ENCODE measurements around the gene CTU2.

Gene CTU2

DNA sequence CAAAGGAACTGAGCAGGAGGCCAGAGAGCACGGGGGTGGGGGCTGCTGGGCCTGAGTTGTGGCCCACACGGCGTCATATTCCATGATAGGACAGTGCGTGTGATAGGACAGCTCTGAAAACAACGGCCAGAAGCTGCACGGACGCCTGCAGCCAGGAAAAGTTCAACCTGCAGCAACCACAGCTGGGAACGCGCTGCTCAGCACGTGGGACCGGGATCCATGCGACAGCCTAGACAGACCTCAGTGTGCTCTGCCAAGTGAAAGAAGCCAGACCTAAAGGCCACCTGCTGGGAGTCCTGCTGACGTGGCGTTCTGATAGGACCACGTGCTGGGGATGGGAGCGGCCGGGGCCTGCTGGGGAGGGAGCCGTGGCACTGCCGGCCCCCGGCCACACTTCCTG lies 21.6 kb downstream of the CTU2 start:
- Histone ChIP-seq H3K36me3 (ENCODE audit: insufficient read depth, low read depth, low read length) (no peaks in the 10 kb centered on the region), H3K4me1 (ENCODE audit: insufficient read depth, low read length) (no peaks in the 10 kb centered on the region), H3K9ac (ENCODE audit: low read depth, low read length) (no peak overlapping the region), H3K27ac (ENCODE audit: low read length) (no peak overlapping the region), H3K4me3 (ENCODE audit: low read length) (no peak overlapping the region), H3K27me3 (ENCODE audit: insufficient read depth, low read length) (no peaks in the 10 kb centered on the region), H3K9me3 (ENCODE audit: insufficient read depth, low read depth, low read length) (no peaks in the 10 kb centered on the region)

- H3K27ac ChIP-seq (ENCODE audit: low read length): no peak overlapping the region
- H3K9me3 ChIP-seq (ENCODE audit: insufficient read depth, low read depth, low read length): no peaks in the 10 kb centered on the region
- no peak overlapping the region for H3K4me3 ChIP-seq (ENCODE audit: low read length)
- H3K27me3 ChIP-seq (ENCODE audit: insufficient read depth, low read length): no peaks in the 10 kb centered on the region
- H3K36me3 ChIP-seq (ENCODE audit: insufficient read depth, low read depth, low read length): no peaks in the 10 kb centered on the region
- H3K4me1 ChIP-seq (ENCODE audit: insufficient read depth, low read length): no peaks in the 10 kb centered on the region
- no peak overlapping the region for H3K9ac ChIP-seq (ENCODE audit: low read depth, low read length)
Observed at GRCh38 chr16:88730632-88731607, 24.6 kb downstream of the CTU2 start.

DNA sequence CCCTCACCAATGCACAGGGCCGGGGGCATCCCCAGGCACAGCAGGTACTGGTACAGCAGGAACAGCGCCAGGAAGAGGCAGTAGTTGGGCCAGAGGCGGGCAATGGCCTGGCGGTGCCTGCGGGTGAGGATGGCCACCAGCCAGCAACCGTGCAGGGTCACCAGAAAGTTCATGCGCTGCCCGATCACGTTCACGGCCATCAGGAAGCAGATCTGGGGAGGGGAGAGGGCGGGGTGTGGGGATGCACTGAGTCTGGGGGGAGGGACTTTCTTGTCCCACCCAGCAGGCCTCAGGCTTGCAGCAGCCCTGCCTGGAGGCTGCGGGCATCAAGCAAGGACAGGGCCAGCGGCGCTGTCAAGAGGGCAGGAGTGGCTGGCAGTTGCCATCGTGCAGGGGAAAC lies 25.4 kb downstream of the CTU2 start:
- H3K36me3 ChIP-seq (ENCODE audit: insufficient read depth, low read depth, low read length): no peaks in the 10 kb centered on the region
- H3K9ac ChIP-seq (ENCODE audit: low read depth, low read length): no peak overlapping the region

GRCh38 chr16:88732172-88732960 lies 26.1 kb downstream of the CTU2 start:
- no peaks in the 10 kb centered on the region for H3K27me3 ChIP-seq (ENCODE audit: insufficient read depth, low read length)
- no peaks in the 10 kb centered on the region for H3K9me3 ChIP-seq (ENCODE audit: insufficient read depth, low read depth, low read length)
- H3K4me1 ChIP-seq (ENCODE audit: insufficient read depth, low read length): no peaks in the 10 kb centered on the region
- H3K27ac ChIP-seq (ENCODE audit: low read length): no peak overlapping the region
- no peaks in the 10 kb centered on the region for H3K36me3 ChIP-seq (ENCODE audit: insufficient read depth, low read depth, low read length)
- no peak overlapping the region for H3K9ac ChIP-seq (ENCODE audit: low read depth, low read length)
- H3K4me3 ChIP-seq (ENCODE audit: low read length): no peak overlapping the region

More for the DNA sequence above, 25.4 kb downstream of the CTU2 start:
- Histone ChIP-seq H3K4me1 (ENCODE audit: insufficient read depth, low read length) (no peaks in the 10 kb centered on the region), H3K27ac (ENCODE audit: low read length) (no peak overlapping the region), H3K27me3 (ENCODE audit: insufficient read depth, low read length) (no peaks in the 10 kb centered on the region), H3K4me3 (ENCODE audit: low read length) (no peak overlapping the region), H3K9me3 (ENCODE audit: insufficient read depth, low read depth, low read length) (no peaks in the 10 kb centered on the region)

GRCh38 chr16:88732961-88733294 lies 26.6 kb downstream of the CTU2 start:
- H3K9ac ChIP-seq (ENCODE audit: low read depth, low read length): no peak overlapping the region
- H3K27me3 ChIP-seq (ENCODE audit: insufficient read depth, low read length): no peaks in the 10 kb centered on the region
- no peaks in the 10 kb centered on the region for H3K9me3 ChIP-seq (ENCODE audit: insufficient read depth, low read depth, low read length)
- H3K4me3 ChIP-seq (ENCODE audit: low read length): no peak overlapping the region
- no peaks in the 10 kb centered on the region for H3K4me1 ChIP-seq (ENCODE audit: insufficient read depth, low read length)
- H3K36me3 ChIP-seq (ENCODE audit: insufficient read depth, low read depth, low read length): no peaks in the 10 kb centered on the region
- no peak overlapping the region for H3K27ac ChIP-seq (ENCODE audit: low read length)

- no peaks in the 10 kb centered on the region for H3K36me3 ChIP-seq (ENCODE audit: insufficient read depth, low read depth, low read length)
Observed at GRCh38 chr16:88733630-88734360, 27.5 kb downstream of the CTU2 start.

GRCh38 chr16:88734361-88734728 lies 28.0 kb downstream of the CTU2 start:
- no peak overlapping the region for H3K9ac ChIP-seq (ENCODE audit: low read depth, low read length)
- no peaks in the 10 kb centered on the region for H3K27me3 ChIP-seq (ENCODE audit: insufficient read depth, low read length)
- H3K27ac ChIP-seq (ENCODE audit: low read length): no peak overlapping the region
- no peak overlapping the region for H3K4me3 ChIP-seq (ENCODE audit: low read length)
- no peaks in the 10 kb centered on the region for H3K4me1 ChIP-seq (ENCODE audit: insufficient read depth, low read length)
- H3K36me3 ChIP-seq (ENCODE audit: insufficient read depth, low read depth, low read length): no peaks in the 10 kb centered on the region
- H3K9me3 ChIP-seq (ENCODE audit: insufficient read depth, low read depth, low read length): no peaks in the 10 kb centered on the region

More at GRCh38 chr16:88733630-88734360, 27.5 kb downstream of the CTU2 start:
- H3K27me3 ChIP-seq (ENCODE audit: insufficient read depth, low read length): no peaks in the 10 kb centered on the region
- H3K9me3 ChIP-seq (ENCODE audit: insufficient read depth, low read depth, low read length): no peaks in the 10 kb centered on the region
- no peaks in the 10 kb centered on the region for H3K4me1 ChIP-seq (ENCODE audit: insufficient read depth, low read length)
- H3K27ac ChIP-seq (ENCODE audit: low read length): no peak overlapping the region
- no peak overlapping the region for H3K4me3 ChIP-seq (ENCODE audit: low read length)
- H3K9ac ChIP-seq (ENCODE audit: low read depth, low read length): no peak overlapping the region

DNA sequence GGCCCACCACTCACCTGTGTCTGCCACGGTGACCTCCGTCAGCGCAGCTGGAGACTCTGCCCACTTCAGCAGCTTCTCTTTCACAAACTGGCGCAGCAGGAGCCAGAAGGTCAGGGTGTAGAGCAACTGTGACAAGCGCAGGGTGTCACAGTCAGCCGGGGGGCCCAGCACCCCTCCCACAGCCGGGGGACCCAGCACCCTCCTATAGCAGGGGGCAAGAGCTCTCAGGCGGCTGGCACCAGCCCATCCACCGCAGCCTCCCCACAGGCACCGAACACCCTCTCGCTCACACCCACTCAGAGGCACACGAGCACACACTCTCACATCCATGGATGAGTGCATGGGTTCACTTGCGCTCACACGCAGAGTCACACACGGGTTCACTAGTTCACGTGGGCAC lies 28.8 kb downstream of the CTU2 start:
- Histone ChIP-seq H3K4me3 (ENCODE audit: low read length) (no peak overlapping the region), H3K36me3 (ENCODE audit: insufficient read depth, low read depth, low read length) (no peaks in the 10 kb centered on the region), H3K27me3 (ENCODE audit: insufficient read depth, low read length) (no peaks in the 10 kb centered on the region), H3K9me3 (ENCODE audit: insufficient read depth, low read depth, low read length) (no peaks in the 10 kb centered on the region), H3K27ac (ENCODE audit: low read length) (no peak overlapping the region), H3K4me1 (ENCODE audit: insufficient read depth, low read length) (no peaks in the 10 kb centered on the region), H3K9ac (ENCODE audit: low read depth, low read length) (no peak overlapping the region)

DNA sequence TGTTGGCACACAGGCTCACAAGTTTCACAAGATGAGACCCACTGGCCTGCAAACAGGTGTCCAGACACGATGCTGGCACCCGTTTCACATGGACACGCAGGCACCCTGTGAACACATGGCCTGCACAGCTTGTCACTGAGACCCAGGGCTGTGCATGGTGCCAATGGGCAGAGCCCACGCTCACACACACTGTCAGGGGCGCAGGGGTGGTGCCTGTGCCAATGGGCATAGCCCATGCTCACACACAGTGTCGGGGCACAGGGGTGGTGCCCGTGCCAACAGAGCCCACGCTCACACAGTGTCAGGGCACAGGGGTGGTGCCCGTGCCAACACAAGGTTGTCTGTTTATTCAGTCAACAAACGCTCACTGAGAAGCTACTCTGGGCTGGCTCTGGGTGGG lies 29.3 kb downstream of the CTU2 start:
- Histone ChIP-seq H3K36me3 (ENCODE audit: insufficient read depth, low read depth, low read length) (no peaks in the 10 kb centered on the region), H3K9me3 (ENCODE audit: insufficient read depth, low read depth, low read length) (no peaks in the 10 kb centered on the region), H3K27me3 (ENCODE audit: insufficient read depth, low read length) (no peaks in the 10 kb centered on the region), H3K4me3 (ENCODE audit: low read length) (no peak overlapping the region), H3K4me1 (ENCODE audit: insufficient read depth, low read length) (no peaks in the 10 kb centered on the region), H3K27ac (ENCODE audit: low read length) (no peak overlapping the region), H3K9ac (ENCODE audit: low read depth, low read length) (no peak overlapping the region)

DNA sequence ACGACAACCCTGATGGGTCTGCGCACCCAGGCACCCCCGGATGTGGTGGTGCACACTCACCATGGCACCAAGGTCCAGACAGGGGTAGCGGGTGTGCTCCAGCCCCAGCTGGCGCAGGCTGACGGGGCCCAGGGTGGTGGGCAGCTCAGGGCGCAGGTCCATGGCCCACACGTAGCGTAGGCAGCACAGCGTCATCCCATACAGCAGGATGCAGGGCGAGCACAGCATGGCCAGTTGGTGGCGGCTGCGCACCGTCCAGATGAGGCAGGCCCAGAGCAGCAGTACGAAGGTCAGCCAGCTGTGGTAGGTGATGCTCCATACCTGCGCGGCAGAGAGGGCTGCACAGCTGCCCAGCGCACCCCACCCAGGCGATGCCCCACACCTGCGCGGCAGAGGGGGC lies 29.8 kb downstream of the CTU2 start:
- Histone ChIP-seq H3K4me3 (ENCODE audit: low read length) (no peak overlapping the region), H3K36me3 (ENCODE audit: insufficient read depth, low read depth, low read length) (no peaks in the 10 kb centered on the region), H3K27ac (ENCODE audit: low read length) (no peak overlapping the region), H3K27me3 (ENCODE audit: insufficient read depth, low read length) (no peaks in the 10 kb centered on the region), H3K9me3 (ENCODE audit: insufficient read depth, low read depth, low read length) (no peaks in the 10 kb centered on the region), H3K4me1 (ENCODE audit: insufficient read depth, low read length) (no peaks in the 10 kb centered on the region), H3K9ac (ENCODE audit: low read depth, low read length) (no peak overlapping the region)

DNA sequence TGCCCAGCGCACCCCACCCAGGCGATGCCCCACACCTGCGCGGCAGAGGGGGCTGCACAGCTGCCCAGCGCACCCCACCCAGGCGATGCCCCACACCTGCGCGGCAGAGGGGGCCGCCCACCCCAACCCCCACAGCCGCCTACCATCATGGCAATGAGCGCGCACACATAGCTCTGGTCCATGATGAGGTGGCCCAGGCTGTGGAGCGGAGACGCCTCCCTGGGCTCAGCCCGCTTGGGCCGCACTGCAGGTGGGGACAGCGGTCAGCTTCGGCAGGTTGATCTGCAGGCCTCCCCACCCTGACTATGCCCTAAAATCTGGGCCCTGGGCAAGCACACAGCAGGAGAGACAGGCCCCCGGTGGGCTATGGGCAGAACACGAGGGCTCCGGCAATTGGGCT lies 30.2 kb downstream of the CTU2 start:
- no peaks in the 10 kb centered on the region for H3K9me3 ChIP-seq (ENCODE audit: insufficient read depth, low read depth, low read length)
- no peaks in the 10 kb centered on the region for H3K27me3 ChIP-seq (ENCODE audit: insufficient read depth, low read length)
- H3K4me3 ChIP-seq (ENCODE audit: low read length): no peak overlapping the region
- H3K4me1 ChIP-seq (ENCODE audit: insufficient read depth, low read length): no peaks in the 10 kb centered on the region
- no peaks in the 10 kb centered on the region for H3K36me3 ChIP-seq (ENCODE audit: insufficient read depth, low read depth, low read length)
- no peak overlapping the region for H3K27ac ChIP-seq (ENCODE audit: low read length)
- H3K9ac ChIP-seq (ENCODE audit: low read depth, low read length): no peak overlapping the region
